Tibial nerve (tissue), 4 donors: ENCODE results near the gene EFNA5. TPM values are rescaled to one million over a fixed set of nuclear protein-coding genes. Genes with fewer than 3 reads are reported as not detected.

Experiments used
- DNase-seq, 2 donors: peaks; one replicate each; pipeline ENCODE4 v3.0.0-alpha.2; 2019; ENCODE audit warnings: low spot score in 2 of 2
- H3K27ac ChIP-seq, 4 donors: fragments of 200-600 bp; sonication (generic) in 3 of 4; one replicate each; pipeline ENCODE4 v1.5.1; 2017 to 2019; ENCODE audit warnings: mild to moderate bottlenecking in 1 of 4
- H3K27me3 ChIP-seq, 2 donors: fragments of 200-600 bp; sonication (generic) in 1 of 2; one replicate each; pipeline versions ENCODE4 v1.5.1 to v1.6.0; 2017 to 2019
- H3K36me3 ChIP-seq, 3 donors: fragments of 200-600 bp; sonication (generic); one replicate each; pipeline ENCODE4 v1.5.1; 2018 to 2019
- H3K4me1 ChIP-seq, 4 donors: fragments of 200-600 bp; sonication (generic) in 3 of 4; one replicate each; pipeline ENCODE4 v1.5.1; 2017 to 2019
- H3K4me3 ChIP-seq, 4 donors: fragments of 200-600 bp; sonication (generic) in 3 of 4; one replicate each; pipeline ENCODE4 v1.5.1; 2017 to 2019; ENCODE audit warnings: mild to moderate bottlenecking in 1 of 4, moderate library complexity in 1 of 4
- H3K9me3 ChIP-seq, 4 donors: fragments of 200-600 bp; sonication (generic) in 3 of 4; one replicate each; pipeline ENCODE4 v1.5.1; 2017 to 2019
- CTCF ChIP-seq, 5 experiments: fragments of 200-600 bp in 3 of 5; fragments of 450-650 bp in 2 of 5; sonication (generic) in 3 of 5; IDR thresholded peaks; one replicate each; pipeline ENCODE4 v1.5.1; 2016 to 2019; ENCODE audit warnings: antibody characterized with exemption in 5 of 5, mild to moderate bottlenecking in 3 of 5, moderate library complexity in 2 of 5
- EP300 ChIP-seq, 2 donors: sonication (generic); formaldehyde crosslinking; IDR thresholded peaks; one replicate each; pipeline ENCODE4 v1.6.1; 2017; ENCODE audit warnings: antibody characterized with exemption in 2 of 2, mild to moderate bottlenecking in 1 of 2
- POLR2A ChIP-seq, 2 donors: fragments of 450-650 bp; IDR thresholded peaks; one replicate each; pipeline ENCODE4 v1.6.1; 2017; ENCODE audit warnings: antibody characterized with exemption in 2 of 2, mild to moderate bottlenecking in 2 of 2, moderate library complexity in 2 of 2
- WGBS, 2 donors: methylation state at CpG; one replicate each; pipeline ENCODE4 v1.1.5; 2018; 5-methylcytosine and 5-hydroxymethylcytosine counted together
- total RNA-seq, 4 donors: library from RNA; depleted of rRNA; stranded (reverse); fragments of >200 nt; gene quantifications; one replicate each; pipeline ENCODE4 v1.1.0, GENCODE V29; 2016

Gene EFNA5
- total RNA-seq, 4 donors from 2014 or later = 6.3 to 10.2 (median 6.9) TPM

DNA sequence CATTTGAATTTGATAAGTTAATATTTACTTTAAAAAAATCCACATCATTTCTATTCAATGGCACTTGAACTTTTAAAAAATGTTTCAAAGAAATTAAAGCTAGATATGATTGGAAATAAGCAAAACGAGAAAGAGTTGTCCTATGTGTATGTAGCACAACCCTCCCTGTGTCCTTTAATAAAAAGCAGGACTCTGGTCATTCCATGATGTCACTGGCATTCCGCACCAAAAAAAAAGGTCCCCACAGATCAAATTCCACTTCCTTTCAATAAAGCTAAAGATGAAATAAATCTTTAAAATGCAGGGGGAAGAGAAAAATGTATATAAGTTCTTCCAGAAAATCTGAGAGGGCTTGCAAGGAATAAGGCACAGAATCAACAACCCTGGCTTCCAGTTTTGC is 103.8 kb downstream of the EFNA5 start:
- DNase-seq = no peak
- Histone ChIP-seq H3K9me3 (no peaks in the 10 kb centered on the region), H3K4me1 (peaks cover 0 to 13% (median 0%) of the 10 kb centered on the region in 4 donors), H3K27ac (no peak overlapping the region), H3K4me3 (no peak overlapping the region), H3K27me3 (no peaks in the 10 kb centered on the region), H3K36me3 (no peaks in the 10 kb centered on the region)
- 41 to 47% methylated on average over 2 of the region's 2 CpGs for WGBS, 2 donors
- TF ChIP-seq EP300 (IDR thresholded peaks at IDR 0.05) (no peak), POLR2A (IDR thresholded peaks at IDR 0.05) (no peak), CTCF (IDR thresholded peaks at IDR 0.05) (no peak)

- Histone ChIP-seq H3K27ac (no peak overlapping the region), H3K4me3 (no peak overlapping the region), H3K9me3 (no peaks in the 10 kb centered on the region), H3K4me1 (peaks cover 0 to 4% (median 0%) of the 10 kb centered on the region in 4 donors), H3K27me3 (no peaks in the 10 kb centered on the region), H3K36me3 (no peaks in the 10 kb centered on the region)
- WGBS, 2 donors = 57 to 63% methylated on average over 10 of the region's 10 CpGs
- DNase-seq = no peak
- TF ChIP-seq POLR2A (IDR thresholded peaks at IDR 0.05) = no peak
- TF ChIP-seq EP300 (IDR thresholded peaks at IDR 0.05) = no peak
- no peak for TF ChIP-seq CTCF (IDR thresholded peaks at IDR 0.05)
Measured at GRCh38 chr5:107565791-107566767, 104.7 kb downstream of the EFNA5 start.

DNA sequence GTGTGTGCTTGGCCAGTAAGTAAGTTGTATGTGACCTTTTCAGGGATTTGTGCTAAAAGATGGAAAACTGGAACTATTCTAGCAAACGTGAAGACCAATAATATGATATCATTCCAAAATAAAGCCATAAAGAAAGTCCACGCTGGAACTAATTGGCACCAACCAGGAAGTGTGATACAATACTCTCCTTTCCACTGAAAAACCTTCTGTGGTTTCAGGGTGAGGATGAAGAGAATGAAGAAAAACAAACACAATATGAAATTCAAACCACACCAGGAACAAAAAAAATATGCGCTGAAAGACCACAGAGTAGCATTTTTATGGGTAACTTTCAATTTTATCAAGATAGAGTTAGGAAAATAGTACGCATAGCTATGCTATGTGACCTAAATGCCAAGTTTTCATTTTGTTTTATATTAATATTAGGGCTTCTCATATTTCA is 105.8 kb downstream of the EFNA5 start:
- no peak for DNase-seq
- 53 to 54% methylated on average over 4 of the region's 4 CpGs for WGBS, 2 donors
- H3K9me3 ChIP-seq = no peaks in the 10 kb centered on the region
- no peaks in the 10 kb centered on the region for H3K4me1 ChIP-seq
- no peak for TF ChIP-seq CTCF (IDR thresholded peaks at IDR 0.05)
- TF ChIP-seq POLR2A (IDR thresholded peaks at IDR 0.05) = no peak
- H3K27me3 ChIP-seq = no peaks in the 10 kb centered on the region
- H3K36me3 ChIP-seq = no peaks in the 10 kb centered on the region
- no peak overlapping the region for H3K27ac ChIP-seq
- no peak overlapping the region for H3K4me3 ChIP-seq

- Histone ChIP-seq H3K27ac (no peak overlapping the region), H3K27me3 (no peaks in the 10 kb centered on the region), H3K36me3 (no peaks in the 10 kb centered on the region), H3K4me1 (no peaks in the 10 kb centered on the region), H3K9me3 (no peaks in the 10 kb centered on the region), H3K4me3 (no peak overlapping the region)
- no peak for TF ChIP-seq POLR2A (IDR thresholded peaks at IDR 0.05)
- no peak for DNase-seq
- 94 to 96% methylated on average over 3 of the region's 3 CpGs for WGBS, 2 donors
Measured at GRCh38 chr5:107563959-107564544, 106.7 kb downstream of the EFNA5 start.

DNA sequence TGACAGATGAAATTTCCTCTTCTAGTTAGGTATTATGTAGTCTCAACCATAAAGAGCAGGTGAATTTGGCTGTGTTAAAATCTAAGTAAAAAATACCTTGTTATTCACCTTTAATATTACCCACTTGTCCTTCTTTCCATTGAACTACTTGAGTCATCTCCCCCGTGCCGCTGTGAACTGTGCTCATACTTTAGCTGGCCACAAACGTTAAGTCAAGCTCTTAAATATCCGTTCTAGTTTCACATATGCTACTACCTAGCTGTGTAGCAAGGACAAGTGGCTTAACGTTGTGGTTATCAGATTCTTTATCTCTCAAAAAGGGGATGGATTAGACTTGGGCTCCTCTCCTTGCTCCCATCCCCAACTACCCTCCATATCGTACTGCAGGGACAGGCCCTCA is 110.4 kb downstream of the EFNA5 start:
- Histone ChIP-seq H3K27ac (no peak overlapping the region), H3K4me1 (no peaks in the 10 kb centered on the region), H3K27me3 (no peaks in the 10 kb centered on the region), H3K4me3 (no peak overlapping the region), H3K9me3 (no peaks in the 10 kb centered on the region), H3K36me3 (no peaks in the 10 kb centered on the region)
- DNase-seq = no peak
- TF ChIP-seq POLR2A (IDR thresholded peaks at IDR 0.05) (no peak), EP300 (IDR thresholded peaks at IDR 0.05) (no peak), CTCF (IDR thresholded peaks at IDR 0.05) (no peak)
- 81 to 85% methylated on average over 6 of the region's 6 CpGs for WGBS, 2 donors
